ENCODE measurements around the gene MEF2A.

Gene MEF2A

GRCh38 chr15:99606646-99607045, 40.9 kb downstream of the MEF2A start:
- DNase-seq (ENCODE audit: low read depth) = no peak

GRCh38 chr15:99613481-99613880, 47.7 kb downstream of the MEF2A start:
- DNase-seq (ENCODE audit: low read depth) = no peak

- DNase-seq (ENCODE audit: low read depth) = peak; percentile 15
These were observed 48.3 kb downstream of the MEF2A start for GRCh38 chr15:99613887-99614647.

GRCh38 chr15:99614749-99615288, 49.0 kb downstream of the MEF2A start:
- no peak for DNase-seq (ENCODE audit: low read depth)

- no peak for DNase-seq (ENCODE audit: low read depth)
These were observed 49.7 kb downstream of the MEF2A start for GRCh38 chr15:99615460-99615859.

- no peak for DNase-seq (ENCODE audit: low read depth)
These were observed 50.3 kb downstream of the MEF2A start for GRCh38 chr15:99616129-99616528.

- DNase-seq (ENCODE audit: low read depth) = no peak
These were observed 51.1 kb downstream of the MEF2A start for GRCh38 chr15:99616773-99617342.

- no peak for DNase-seq (ENCODE audit: low read depth)
These were observed 53.2 kb downstream of the MEF2A start for GRCh38 chr15:99618941-99619411.

GRCh38 chr15:99619712-99620111, 53.9 kb downstream of the MEF2A start:
- DNase-seq (ENCODE audit: low read depth) = no peak

- no peak for DNase-seq (ENCODE audit: low read depth)
These were observed 54.4 kb downstream of the MEF2A start for GRCh38 chr15:99620178-99620577.

GRCh38 chr15:99621767-99622166, 56.0 kb downstream of the MEF2A start:
- no peak for DNase-seq (ENCODE audit: low read depth)

GRCh38 chr15:99628374-99629001, 62.7 kb downstream of the MEF2A start:
- no peak for DNase-seq (ENCODE audit: low read depth)

GRCh38 chr15:99630607-99631131, 64.9 kb downstream of the MEF2A start:
- no peak for DNase-seq (ENCODE audit: low read depth)

GRCh38 chr15:99631255-99631654, 65.5 kb downstream of the MEF2A start:
- no peak for DNase-seq (ENCODE audit: low read depth)

- no peak for DNase-seq (ENCODE audit: low read depth)
These were observed 66.7 kb downstream of the MEF2A start for GRCh38 chr15:99632521-99632920.

- DNase-seq (ENCODE audit: low read depth) = no peak
These were observed 67.9 kb downstream of the MEF2A start for GRCh38 chr15:99633655-99634054.

- DNase-seq (ENCODE audit: low read depth) = no peak
These were observed 68.8 kb downstream of the MEF2A start for GRCh38 chr15:99634576-99634975.

- no peak for DNase-seq (ENCODE audit: low read depth)
These were observed 69.4 kb downstream of the MEF2A start for GRCh38 chr15:99635145-99635544.

- no peak for DNase-seq (ENCODE audit: low read depth)
These were observed 70.0 kb downstream of the MEF2A start for GRCh38 chr15:99635794-99636193.

- no peak for DNase-seq (ENCODE audit: low read depth)
These were observed 79.2 kb downstream of the MEF2A start for GRCh38 chr15:99644913-99645542.

- DNase-seq (ENCODE audit: low read depth) = no peak
These were observed 79.8 kb downstream of the MEF2A start for GRCh38 chr15:99645543-99645935.

GRCh38 chr15:99645951-99646350, 80.2 kb downstream of the MEF2A start:
- no peak for DNase-seq (ENCODE audit: low read depth)
